ENCODE measurements around the gene TMEM138.

TMEM138 gene

DNA sequence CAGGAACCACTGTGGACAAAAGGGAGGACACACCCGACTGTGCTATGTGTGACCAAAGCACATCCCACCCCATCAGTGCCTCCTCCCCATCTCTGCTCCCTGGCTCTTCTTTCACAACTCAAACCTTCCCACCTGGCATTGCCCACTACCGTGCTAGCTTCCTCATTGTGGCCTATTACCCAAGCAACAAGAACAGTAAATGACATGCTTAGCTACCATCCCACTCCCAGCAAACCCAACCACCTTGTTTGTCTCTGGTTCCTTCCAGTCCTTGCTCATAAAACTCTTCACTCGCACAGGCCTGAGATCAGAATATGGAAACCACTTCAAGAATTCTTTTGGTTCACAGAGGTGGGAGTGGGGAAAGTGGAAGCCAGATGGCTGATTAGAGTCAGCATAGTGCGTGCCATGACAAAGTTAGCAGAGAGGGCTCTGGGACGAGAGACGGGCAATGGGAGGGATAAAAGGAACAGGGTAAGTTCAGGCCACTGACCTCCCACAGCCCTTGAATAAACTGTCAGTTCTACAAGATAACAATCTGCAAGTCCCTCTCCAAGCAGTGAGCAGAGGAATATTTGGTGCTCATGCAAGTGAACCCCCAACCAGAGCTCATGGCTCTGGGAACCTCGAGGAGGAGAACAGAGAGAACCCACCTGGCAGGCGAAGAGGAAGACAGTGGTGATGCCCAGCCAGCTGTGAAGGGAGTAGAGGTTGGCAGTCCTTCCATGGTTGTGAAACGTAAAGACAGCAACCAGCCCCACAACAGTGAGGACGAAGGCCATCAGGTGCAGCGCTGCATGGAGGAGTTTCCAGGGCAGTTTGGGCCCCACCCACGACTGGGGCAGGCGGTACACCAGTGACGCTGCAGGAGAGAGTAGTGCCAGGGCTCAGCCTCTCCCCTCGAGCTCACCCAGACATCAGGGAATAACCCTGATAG is 8.8 kb upstream of the TMEM138 start:
- no peaks in the 10 kb centered on the region for H3K9me3 ChIP-seq (ENCODE audit: control insufficient read depth, insufficient read depth, low read length)
- TF ChIP-seq EZH2phosphoT487 (IDR thresholded peaks at IDR 0.05; ENCODE audit: borderline replicate concordance, low read length), result no peak
- TF ChIP-seq, protein P1, sequence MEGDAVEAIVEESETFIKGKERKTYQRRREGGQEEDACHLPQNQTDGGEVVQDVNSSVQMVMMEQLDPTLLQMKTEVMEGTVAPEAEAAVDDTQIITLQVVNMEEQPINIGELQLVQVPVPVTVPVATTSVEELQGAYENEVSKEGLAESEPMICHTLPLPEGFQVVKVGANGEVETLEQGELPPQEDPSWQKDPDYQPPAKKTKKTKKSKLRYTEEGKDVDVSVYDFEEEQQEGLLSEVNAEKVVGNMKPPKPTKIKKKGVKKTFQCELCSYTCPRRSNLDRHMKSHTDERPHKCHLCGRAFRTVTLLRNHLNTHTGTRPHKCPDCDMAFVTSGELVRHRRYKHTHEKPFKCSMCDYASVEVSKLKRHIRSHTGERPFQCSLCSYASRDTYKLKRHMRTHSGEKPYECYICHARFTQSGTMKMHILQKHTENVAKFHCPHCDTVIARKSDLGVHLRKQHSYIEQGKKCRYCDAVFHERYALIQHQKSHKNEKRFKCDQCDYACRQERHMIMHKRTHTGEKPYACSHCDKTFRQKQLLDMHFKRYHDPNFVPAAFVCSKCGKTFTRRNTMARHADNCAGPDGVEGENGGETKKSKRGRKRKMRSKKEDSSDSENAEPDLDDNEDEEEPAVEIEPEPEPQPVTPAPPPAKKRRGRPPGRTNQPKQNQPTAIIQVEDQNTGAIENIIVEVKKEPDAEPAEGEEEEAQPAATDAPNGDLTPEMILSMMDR (IDR thresholded peaks at IDR 0.05; ENCODE audit: low read depth, low read length, poor library complexity, severe bottlenecking), result no peak
- no peak overlapping the region for H3K4me3 ChIP-seq (ENCODE audit: low read length)
- H3K4me1 ChIP-seq (ENCODE audit: control insufficient read depth, low read length), result peaks cover 54% of the 10 kb centered on the region
- 0 out of 2 replicates have a peak, but pooled peaks cover 5% of the 10 kb centered on the region for H4K20me1 ChIP-seq (ENCODE audit: control insufficient read depth, insufficient read depth, low read depth, low read length)
- H3K9me2 ChIP-seq (replicated peaks; ENCODE audit: control insufficient read depth, low read length), result no peaks in the 10 kb centered on the region
- H3K27me3 ChIP-seq (ENCODE audit: control insufficient read depth, low read length), result no peaks in the 10 kb centered on the region
- 0 out of 2 replicates have a peak overlapping the region, but pooled peaks have one; percentile 12 for H3K27ac ChIP-seq (ENCODE audit: low read depth, low read length)
- peak overlapping the region; percentile 35 for H3K4me2 ChIP-seq (ENCODE audit: low read length)
- H3F3A ChIP-seq (ENCODE audit: control insufficient read depth, insufficient read depth), result peaks cover 20% of the 10 kb centered on the region
- H3K36me3 ChIP-seq (ENCODE audit: control insufficient read depth, low read length), result peaks cover 80% of the 10 kb centered on the region
- peaks cover 38% of the 10 kb centered on the region for H3K79me2 ChIP-seq (ENCODE audit: control insufficient read depth, low read length)

DNA sequence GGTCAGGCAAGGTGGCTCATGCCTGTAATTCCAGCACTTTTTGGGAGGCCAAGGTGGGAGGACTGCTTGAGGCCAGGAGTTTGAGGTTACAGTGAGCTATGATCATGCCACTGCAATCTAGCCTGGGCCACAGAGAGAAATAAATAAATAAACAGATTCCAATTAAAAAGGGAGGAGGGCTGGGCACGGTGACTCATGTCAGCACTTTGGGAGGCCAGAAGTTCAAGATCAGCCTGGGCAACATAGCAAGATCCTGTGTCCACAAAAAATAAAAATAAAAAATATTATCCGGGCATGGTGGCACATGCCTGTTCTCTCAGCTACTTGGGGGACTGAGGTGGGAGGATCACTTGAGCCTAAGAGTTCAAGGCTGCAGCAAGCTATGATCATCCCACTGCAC is 8.0 kb upstream of the TMEM138 start:
- peaks cover 77% of the 10 kb centered on the region for H3K36me3 ChIP-seq (ENCODE audit: control insufficient read depth, low read length)
- no peak overlapping the region for H3K4me3 ChIP-seq (ENCODE audit: low read length)
- H3K27me3 ChIP-seq (ENCODE audit: control insufficient read depth, low read length), result no peaks in the 10 kb centered on the region
- TF ChIP-seq, protein P1 (IDR thresholded peaks at IDR 0.05; ENCODE audit: low read depth, low read length, poor library complexity, severe bottlenecking), result no peak
- no peak for TF ChIP-seq EZH2phosphoT487 (IDR thresholded peaks at IDR 0.05; ENCODE audit: borderline replicate concordance, low read length)
- H3K79me2 ChIP-seq (ENCODE audit: control insufficient read depth, low read length), result peaks cover 45% of the 10 kb centered on the region
- H3K9me3 ChIP-seq (ENCODE audit: control insufficient read depth, insufficient read depth, low read length), result no peaks in the 10 kb centered on the region
- peak overlapping the region; percentile 98 for H3K4me2 ChIP-seq (ENCODE audit: low read length)
- peaks cover 62% of the 10 kb centered on the region for H3K4me1 ChIP-seq (ENCODE audit: control insufficient read depth, low read length)
- no peaks in the 10 kb centered on the region for H3K9me2 ChIP-seq (replicated peaks; ENCODE audit: control insufficient read depth, low read length)
- H3F3A ChIP-seq (ENCODE audit: control insufficient read depth, insufficient read depth), result peaks cover 26% of the 10 kb centered on the region
- H4K20me1 ChIP-seq (ENCODE audit: control insufficient read depth, insufficient read depth, low read depth, low read length), result 0 out of 2 replicates have a peak, but pooled peaks cover under 1% of the 10 kb centered on the region
- H3K27ac ChIP-seq (ENCODE audit: low read depth, low read length), result 0 out of 2 replicates have a peak overlapping the region, but pooled peaks have one; percentile 12

DNA sequence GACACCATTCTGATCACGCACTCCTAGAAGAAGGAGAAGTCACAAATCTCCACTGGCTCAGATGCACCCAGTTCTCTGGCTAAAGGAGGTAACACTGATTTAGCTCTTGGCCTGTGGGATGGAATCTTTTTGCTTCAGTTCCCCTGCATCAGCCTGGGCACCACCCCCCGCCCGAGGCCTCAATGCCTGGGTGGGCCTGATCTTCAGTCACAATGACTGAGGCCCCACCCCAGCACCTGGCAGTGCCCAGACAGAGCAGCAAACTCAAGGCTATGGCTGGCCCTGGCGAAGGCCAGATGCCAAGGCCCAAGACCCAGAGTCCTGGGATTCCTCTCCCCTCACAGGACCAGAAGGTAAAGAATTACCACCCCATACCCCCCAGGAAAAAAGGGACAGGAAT is 5.5 kb upstream of the TMEM138 start:
- peaks cover 72% of the 10 kb centered on the region for H3K36me3 ChIP-seq (ENCODE audit: control insufficient read depth, low read length)
- peak overlapping the region; percentile 98 for H3K27ac ChIP-seq (ENCODE audit: low read depth, low read length)
- H3K27me3 ChIP-seq (ENCODE audit: control insufficient read depth, low read length), result no peaks in the 10 kb centered on the region
- H3K4me1 ChIP-seq (ENCODE audit: control insufficient read depth, low read length), result peaks cover 74% of the 10 kb centered on the region
- H3K9me3 ChIP-seq (ENCODE audit: control insufficient read depth, insufficient read depth, low read length), result no peaks in the 10 kb centered on the region
- H3K4me2 ChIP-seq (ENCODE audit: low read length), result peak overlapping the region; percentile 98
- peaks cover 68% of the 10 kb centered on the region for H3K79me2 ChIP-seq (ENCODE audit: control insufficient read depth, low read length)
- H3K4me3 ChIP-seq (ENCODE audit: low read length), result peak overlapping the region; percentile 99
- H3F3A ChIP-seq (ENCODE audit: control insufficient read depth, insufficient read depth), result peaks cover 42% of the 10 kb centered on the region
- TF ChIP-seq, protein P1 (IDR thresholded peaks at IDR 0.05; ENCODE audit: low read depth, low read length, poor library complexity, severe bottlenecking), result no peak
- no peak for TF ChIP-seq EZH2phosphoT487 (IDR thresholded peaks at IDR 0.05; ENCODE audit: borderline replicate concordance, low read length)
- no peaks in the 10 kb centered on the region for H3K9me2 ChIP-seq (replicated peaks; ENCODE audit: control insufficient read depth, low read length)
- H4K20me1 ChIP-seq (ENCODE audit: control insufficient read depth, insufficient read depth, low read depth, low read length), result no peaks in the 10 kb centered on the region
